Measurements from ENCODE around the gene LIN54. TPM values are rescaled to one million over a fixed set of nuclear protein-coding genes. Genes with fewer than 3 reads are reported as not detected.

The LIN54 gene
- total and polyA plus RNA-seq, 9 of the 15 experiments (the other 6 are each of a cell fraction or from before 2014, with no cell fraction given): 2.2 to 22.5 (median 15.8) TPM

DNA sequence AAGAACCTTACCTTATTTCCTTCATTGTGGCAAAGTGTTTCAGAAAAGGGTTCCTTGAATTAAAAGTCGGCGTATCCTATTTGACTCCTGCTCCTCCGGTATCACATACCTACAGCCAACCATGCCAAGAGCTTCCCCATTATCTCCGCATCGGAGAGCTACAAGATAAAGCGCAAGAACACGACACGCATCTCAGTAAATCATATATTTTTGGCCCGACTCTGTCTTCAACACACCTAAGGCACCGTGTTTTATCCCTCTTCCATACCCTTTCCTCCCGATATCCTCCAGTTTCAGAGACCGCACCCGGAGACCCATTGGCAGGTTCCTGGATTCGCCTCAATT lies 110.6 kb downstream of the LIN54 start (continued):
- TF ChIP-seq, protein P1, sequence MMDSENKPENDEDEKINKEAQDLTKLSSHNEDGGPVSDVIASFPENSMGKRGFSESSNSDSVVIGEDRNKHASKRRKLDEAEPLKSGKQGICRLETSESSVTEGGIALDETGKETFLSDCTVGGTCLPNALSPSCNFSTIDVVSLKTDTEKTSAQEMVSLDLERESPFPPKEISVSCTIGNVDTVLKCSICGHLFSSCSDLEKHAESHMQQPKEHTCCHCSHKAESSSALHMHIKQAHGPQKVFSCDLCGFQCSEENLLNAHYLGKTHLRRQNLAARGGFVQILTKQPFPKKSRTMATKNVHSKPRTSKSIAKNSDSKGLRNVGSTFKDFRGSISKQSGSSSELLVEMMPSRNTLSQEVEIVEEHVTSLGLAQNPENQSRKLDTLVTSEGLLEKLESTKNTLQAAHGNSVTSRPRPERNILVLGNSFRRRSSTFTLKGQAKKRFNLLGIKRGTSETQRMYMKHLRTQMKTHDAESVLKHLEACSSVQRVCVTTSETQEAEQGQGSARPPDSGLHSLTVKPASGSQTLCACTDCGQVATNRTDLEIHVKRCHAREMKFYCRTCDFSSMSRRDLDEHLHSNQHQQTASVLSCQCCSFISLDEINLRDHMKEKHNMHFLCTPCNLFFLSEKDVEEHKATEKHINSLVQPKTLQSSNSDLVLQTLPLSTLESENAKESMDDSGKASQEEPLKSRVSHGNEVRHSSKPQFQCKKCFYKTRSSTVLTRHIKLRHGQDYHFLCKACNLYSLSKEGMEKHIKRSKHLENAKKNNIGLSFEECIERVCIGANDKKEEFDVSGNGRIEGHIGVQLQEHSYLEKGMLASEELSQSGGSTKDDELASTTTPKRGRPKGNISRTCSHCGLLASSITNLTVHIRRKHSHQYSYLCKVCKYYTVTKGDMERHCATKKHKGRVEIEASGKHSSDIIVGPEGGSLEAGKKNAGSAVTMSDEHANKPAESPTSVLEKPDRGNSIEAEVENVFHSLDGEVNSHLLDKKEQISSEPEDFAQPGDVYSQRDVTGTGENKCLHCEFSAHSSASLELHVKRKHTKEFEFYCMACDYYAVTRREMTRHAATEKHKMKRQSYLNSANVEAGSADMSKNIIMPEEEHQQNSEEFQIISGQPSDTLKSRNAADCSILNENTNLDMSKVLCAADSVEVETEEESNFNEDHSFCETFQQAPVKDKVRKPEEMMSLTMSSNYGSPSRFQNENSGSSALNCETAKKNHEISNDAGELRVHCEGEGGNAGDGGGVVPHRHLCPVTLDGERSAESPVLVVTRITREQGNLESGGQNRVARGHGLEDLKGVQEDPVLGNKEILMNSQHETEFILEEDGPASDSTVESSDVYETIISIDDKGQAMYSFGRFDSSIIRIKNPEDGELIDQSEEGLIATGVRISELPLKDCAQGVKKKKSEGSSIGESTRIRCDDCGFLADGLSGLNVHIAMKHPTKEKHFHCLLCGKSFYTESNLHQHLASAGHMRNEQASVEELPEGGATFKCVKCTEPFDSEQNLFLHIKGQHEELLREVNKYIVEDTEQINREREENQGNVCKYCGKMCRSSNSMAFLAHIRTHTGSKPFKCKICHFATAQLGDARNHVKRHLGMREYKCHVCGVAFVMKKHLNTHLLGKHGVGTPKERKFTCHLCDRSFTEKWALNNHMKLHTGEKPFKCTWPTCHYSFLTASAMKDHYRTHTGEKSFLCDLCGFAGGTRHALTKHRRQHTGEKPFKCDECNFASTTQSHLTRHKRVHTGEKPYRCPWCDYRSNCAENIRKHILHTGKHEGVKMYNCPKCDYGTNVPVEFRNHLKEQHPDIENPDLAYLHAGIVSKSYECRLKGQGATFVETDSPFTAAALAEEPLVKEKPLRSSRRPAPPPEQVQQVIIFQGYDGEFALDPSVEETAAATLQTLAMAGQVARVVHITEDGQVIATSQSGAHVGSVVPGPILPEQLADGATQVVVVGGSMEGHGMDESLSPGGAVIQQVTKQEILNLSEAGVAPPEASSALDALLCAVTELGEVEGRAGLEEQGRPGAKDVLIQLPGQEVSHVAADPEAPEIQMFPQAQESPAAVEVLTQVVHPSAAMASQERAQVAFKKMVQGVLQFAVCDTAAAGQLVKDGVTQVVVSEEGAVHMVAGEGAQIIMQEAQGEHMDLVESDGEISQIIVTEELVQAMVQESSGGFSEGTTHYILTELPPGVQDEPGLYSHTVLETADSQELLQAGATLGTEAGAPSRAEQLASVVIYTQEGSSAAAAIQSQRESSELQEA (IDR thresholded peaks at IDR 0.05; ENCODE audit: low read depth): peak; percentile 43; the same call in 1 of the 2 replicates
- TF ChIP-seq KLF16 (IDR thresholded peaks at IDR 0.05) (no peak), NFIX (CRISPR knock-in tag; IDR thresholded peaks at IDR 0.05; ENCODE audit: low read depth) (no peak), TRIM24 (IDR thresholded peaks at IDR 0.05) (0 out of 4 replicates have a peak, but pooled peaks of 1 of the 2 experiments have one; percentile 35), ZNF699 (CRISPR knock-in tag; IDR thresholded peaks at IDR 0.05; ENCODE audit: insufficient replicate concordance) (no peak), NCOA4 (IDR thresholded peaks at IDR 0.05; ENCODE audit: partially characterized antibody) (peak; percentile 79), HDAC6 (IDR thresholded peaks at IDR 0.05; ENCODE audit: low read depth, low read length) (no peak), TCF7L2 (IDR thresholded peaks at IDR 0.05; ENCODE audit: low read depth, low read length) (no peak), MYC (IDR thresholded peaks at IDR 0.05; ENCODE audit: low read depth, low read length) (no peak), MYC (CRISPR knock-in tag; IDR thresholded peaks at IDR 0.05; ENCODE audit: borderline replicate concordance, low read depth) (peak; percentile 88; the same call in 1 of the 2 replicates), FOXA1 (IDR thresholded peaks at IDR 0.05; ENCODE audit: borderline replicate concordance) (no peak), ZNF354B (CRISPR knock-in tag; IDR thresholded peaks at IDR 0.05) (no peak), SUPT5H (IDR thresholded peaks at IDR 0.05) (no peak)
- TF ChIP-seq, protein P2, sequence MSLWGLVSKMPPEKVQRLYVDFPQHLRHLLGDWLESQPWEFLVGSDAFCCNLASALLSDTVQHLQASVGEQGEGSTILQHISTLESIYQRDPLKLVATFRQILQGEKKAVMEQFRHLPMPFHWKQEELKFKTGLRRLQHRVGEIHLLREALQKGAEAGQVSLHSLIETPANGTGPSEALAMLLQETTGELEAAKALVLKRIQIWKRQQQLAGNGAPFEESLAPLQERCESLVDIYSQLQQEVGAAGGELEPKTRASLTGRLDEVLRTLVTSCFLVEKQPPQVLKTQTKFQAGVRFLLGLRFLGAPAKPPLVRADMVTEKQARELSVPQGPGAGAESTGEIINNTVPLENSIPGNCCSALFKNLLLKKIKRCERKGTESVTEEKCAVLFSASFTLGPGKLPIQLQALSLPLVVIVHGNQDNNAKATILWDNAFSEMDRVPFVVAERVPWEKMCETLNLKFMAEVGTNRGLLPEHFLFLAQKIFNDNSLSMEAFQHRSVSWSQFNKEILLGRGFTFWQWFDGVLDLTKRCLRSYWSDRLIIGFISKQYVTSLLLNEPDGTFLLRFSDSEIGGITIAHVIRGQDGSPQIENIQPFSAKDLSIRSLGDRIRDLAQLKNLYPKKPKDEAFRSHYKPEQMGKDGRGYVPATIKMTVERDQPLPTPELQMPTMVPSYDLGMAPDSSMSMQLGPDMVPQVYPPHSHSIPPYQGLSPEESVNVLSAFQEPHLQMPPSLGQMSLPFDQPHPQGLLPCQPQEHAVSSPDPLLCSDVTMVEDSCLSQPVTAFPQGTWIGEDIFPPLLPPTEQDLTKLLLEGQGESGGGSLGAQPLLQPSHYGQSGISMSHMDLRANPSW (CRISPR knock-in tag; IDR thresholded peaks at IDR 0.05): 0 out of 2 replicates have a peak, but pooled peaks have one; percentile 34
- TF ChIP-seq, protein P3, sequence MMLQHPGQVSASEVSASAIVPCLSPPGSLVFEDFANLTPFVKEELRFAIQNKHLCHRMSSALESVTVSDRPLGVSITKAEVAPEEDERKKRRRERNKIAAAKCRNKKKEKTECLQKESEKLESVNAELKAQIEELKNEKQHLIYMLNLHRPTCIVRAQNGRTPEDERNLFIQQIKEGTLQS (IDR thresholded peaks at IDR 0.05): no peak
- TF ChIP-seq, protein P3 (CRISPR knock-in tag; conservative IDR thresholded peaks at IDR 0.05): 0 out of 2 replicates have a peak, but pooled peaks have one; percentile 24
- TF ChIP-seq, protein P4, sequence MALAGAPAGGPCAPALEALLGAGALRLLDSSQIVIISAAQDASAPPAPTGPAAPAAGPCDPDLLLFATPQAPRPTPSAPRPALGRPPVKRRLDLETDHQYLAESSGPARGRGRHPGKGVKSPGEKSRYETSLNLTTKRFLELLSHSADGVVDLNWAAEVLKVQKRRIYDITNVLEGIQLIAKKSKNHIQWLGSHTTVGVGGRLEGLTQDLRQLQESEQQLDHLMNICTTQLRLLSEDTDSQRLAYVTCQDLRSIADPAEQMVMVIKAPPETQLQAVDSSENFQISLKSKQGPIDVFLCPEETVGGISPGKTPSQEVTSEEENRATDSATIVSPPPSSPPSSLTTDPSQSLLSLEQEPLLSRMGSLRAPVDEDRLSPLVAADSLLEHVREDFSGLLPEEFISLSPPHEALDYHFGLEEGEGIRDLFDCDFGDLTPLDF (CRISPR knock-in tag; IDR thresholded peaks at IDR 0.05): no peak
